GM19328 (cell line): Measurements from ENCODE around the gene GMIP.
A peak's percentile ranks its signal among the peaks of the same experiment; 100 is the strongest.
"Not testable (repeated sequence)": the region's sequence is repeated elsewhere in the genome, so short reads cannot be mapped to it uniquely, and the experiment has no call there.

Experiments
- ATAC-seq: cut with Tn5 transposase; IDR thresholded peaks from one replicate; pipeline ENCODE4 v1.9.1; 2021; ENCODE audit warnings: mild to moderate bottlenecking, moderate library complexity; ENCODE audit not compliant: unreplicated experiment

The GMIP gene

DNA sequence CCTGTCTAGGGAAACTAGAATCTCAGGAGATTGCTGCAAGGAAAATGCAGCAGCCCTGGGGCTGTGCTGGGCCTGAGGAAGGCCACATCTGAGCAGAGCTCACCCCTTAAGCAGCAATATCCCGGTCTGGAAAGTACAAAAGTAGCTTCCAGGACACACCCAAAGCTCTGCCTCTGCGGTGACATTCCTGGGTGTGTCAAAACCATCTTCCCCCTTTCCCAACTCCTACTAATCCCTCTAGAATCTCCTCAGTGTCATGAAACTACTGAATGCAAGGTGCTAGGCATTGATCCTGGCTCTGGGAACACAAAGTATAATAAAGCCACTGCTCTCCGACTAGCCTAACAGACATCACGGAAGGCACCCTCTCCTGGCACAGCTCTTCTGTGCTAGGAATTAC is 30.0 kb downstream of the GMIP start:
- ATAC-seq: no peak

DNA sequence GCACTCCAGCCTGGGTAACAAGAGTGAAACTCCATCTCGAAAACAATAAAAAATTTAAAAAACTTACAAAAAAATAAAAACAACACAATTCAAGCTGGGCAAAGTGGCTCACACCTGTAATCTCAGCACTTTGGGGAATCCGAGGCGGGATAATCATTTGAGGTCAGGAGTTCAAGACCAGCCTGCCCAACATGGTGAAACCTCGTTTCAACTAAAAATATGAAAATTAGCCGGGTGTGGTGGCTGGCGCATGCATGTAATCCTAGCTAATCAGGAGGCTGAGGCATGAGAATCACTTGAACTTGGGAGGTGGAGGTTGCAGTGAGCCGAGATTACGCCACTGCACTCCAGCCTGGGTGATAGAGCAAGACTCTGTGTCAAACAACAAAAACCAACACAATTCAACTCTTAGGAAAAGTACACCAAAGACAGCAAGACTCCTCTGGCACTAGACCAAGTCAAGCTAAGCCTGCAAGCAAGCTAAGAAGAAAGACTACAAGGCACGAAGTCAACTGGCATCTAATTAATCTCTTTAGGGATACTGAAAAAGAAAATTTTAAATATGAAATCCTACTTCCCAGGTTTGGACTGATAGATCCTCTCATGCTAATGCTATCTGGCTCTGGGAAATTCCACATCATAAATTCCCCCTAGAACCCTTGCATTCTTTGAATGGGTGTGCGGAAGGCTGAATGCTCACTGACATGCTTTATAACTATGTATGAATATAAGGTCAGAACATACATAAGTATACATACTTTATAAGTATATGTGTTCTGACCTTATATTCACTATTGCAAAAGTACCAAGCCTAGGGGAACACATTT is 32.9 kb downstream of the GMIP start:
- ATAC-seq: no peak

GRCh38 chr19:19606686-19607085 is 36.8 kb downstream of the GMIP start:
- ATAC-seq: not testable (repeated sequence)

DNA sequence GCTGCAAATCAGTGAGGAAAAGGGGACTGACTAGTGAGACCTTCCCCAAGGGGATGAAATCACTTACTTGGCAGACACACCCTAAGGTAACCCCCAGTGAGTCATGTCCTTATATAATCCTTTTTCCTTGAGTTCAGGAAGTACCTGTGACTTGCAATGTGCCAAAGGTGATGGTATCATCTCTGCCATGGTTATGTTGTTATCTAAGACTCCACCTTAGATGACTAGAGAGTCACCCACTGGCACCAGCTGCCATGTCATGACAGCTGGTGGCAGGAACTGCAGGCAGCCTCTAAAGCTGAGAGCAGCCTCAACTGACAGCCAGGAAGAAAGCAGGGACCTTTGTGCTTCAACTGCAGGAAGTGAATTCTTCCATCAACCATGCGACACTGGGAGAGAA is 37.4 kb downstream of the GMIP start:
- no peak for ATAC-seq

- no peak for ATAC-seq
Observed at GRCh38 chr19:19602713-19603324, 40.6 kb downstream of the GMIP start.

GRCh38 chr19:19602136-19602712 is 41.2 kb downstream of the GMIP start:
- no peak for ATAC-seq

DNA sequence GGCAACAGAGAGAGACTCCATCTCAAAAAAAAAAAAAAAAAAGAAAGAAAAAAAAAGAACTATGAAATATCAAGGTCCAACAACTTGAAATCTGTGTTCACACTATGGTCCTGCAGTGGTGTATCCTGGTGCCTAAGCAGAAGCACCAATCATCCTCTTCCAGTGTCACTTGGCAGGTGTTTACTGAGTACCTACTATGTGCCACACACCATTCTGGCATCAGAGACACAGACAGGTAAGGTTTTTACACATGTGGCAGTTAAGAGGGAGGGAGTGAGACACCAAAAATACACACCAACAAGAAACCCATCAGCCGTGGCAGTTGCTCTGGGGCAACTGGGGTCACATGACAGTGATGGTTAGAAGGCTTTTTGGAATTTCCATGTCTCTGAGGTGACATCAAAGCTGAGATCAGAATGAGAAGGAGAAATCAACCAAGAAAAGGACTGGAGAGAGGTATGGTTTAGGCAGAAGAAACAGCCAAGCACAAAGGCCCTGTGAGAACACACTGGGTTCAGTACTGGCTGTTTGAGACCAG is 42.6 kb downstream of the GMIP start:
- no peak for ATAC-seq

- ATAC-seq: not testable (repeated sequence)
Observed at GRCh38 chr19:19598728-19599451, 44.6 kb downstream of the GMIP start.

DNA sequence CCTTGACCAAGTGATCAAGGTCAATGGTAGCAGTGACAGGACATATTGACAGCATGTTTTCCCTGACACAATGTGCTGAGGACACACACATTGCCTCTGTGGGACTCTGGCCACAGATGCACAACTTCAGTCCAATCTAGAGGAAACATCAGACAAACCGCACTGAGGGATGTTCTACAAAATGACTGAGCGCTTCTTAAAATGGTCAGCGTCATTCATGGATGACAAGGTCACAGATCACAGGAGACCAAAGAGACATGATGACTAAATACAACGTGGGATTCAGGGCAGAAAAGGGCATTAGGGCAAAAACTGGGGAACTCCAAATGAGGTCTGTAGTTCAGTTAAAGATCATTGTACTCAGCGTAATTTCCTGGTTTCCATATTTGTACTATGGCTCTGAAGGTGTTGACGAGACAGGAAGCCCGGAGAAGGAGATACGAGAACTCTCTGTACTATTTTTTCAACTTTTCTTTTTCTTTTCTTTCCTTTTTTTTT is 45.6 kb downstream of the GMIP start:
- peak; percentile 61 for ATAC-seq

- ATAC-seq: no peak
Observed at GRCh38 chr19:19595171-19595701, 48.2 kb downstream of the GMIP start.

DNA sequence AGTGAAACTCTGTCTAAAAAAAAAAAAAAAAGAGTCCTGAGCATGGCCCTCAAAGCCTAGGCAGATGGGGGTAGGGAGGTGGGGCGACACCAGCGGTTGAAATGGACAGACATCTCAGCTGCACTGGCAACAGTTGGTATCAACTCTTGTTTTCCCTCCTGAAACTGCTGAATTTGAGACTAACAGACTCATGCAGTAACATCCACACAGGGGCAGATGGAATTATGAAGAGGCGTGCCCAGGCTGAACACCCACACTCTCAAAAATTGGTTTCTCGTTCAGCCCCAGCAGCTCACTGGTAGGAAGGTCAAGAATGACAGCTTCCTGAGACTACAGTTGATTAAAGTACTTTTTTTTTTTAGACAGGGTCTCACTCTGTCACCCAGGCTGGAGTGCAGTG is 49.1 kb downstream of the GMIP start:
- no peak for ATAC-seq

GRCh38 chr19:19592690-19593089 is 50.8 kb downstream of the GMIP start:
- no peak for ATAC-seq

GRCh38 chr19:19591133-19591825 is 52.2 kb downstream of the GMIP start:
- peak; percentile 64 for ATAC-seq

DNA sequence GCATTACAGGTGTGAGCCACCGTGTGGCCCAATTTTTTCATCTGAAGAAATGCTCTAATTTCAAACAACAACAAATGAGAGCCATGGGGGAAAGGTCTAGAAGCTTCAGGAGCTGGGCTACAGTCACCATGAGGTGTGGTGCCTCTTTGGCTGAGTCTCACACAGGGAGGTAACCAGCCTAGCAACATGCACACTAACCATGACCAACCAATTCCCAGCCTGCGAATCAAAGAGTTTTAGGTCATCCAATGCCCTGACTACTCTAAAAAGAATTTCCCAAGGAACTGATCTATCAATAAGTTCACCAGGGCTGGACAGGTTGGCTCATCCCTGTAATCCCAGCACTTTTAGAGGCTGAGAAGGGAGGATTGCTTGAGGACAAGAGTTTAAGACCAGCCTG is 54.9 kb downstream of the GMIP start:
- ATAC-seq: no peak

- no peak for ATAC-seq
Observed at GRCh38 chr19:19587771-19588170, 55.7 kb downstream of the GMIP start.

GRCh38 chr19:19584356-19584755 is 59.1 kb downstream of the GMIP start:
- ATAC-seq: no peak

- ATAC-seq: no peak
Observed at GRCh38 chr19:19582471-19582870, 61.0 kb downstream of the GMIP start.

DNA sequence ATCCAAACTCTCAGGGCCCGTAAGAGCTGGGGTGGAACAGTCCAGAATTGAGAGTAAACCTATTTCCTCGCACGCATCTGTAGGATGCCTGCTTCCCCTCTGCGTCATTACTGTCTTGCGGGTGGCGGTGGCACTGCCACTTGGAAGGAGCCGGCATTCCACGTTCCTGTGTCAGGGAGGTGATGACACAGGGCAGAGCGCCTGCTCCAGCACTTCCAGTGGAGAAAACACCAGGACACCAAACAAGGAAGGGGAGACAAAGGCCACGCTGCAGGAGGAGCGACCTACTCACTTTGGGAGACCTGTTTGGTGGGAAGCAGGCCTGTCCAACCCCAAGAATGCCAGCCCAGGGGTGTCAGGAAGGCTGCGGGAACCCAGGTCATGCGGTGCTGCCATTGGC is 62.1 kb downstream of the GMIP start:
- no peak for ATAC-seq

GRCh38 chr19:19580418-19580817 is 63.0 kb downstream of the GMIP start:
- no peak for ATAC-seq
